ENCODE results near the gene DDB1.

GRCh38 chr11:61362542-61362875 is 29.6 kb upstream of the DDB1 start:
- TF ChIP-seq CTCF (IDR thresholded peaks at IDR 0.05) (no peak), POLR2A (IDR thresholded peaks at IDR 0.05) (no peak)
